Mesenchymal stem cell (in vitro differentiated cells and primary cell): ENCODE measurements around the gene GNG2.

ENCODE experiments used
- DNase-seq: peaks from one replicate; pipeline ENCODE4 v3.0.0-alpha.2; 2013
- H2AFZ ChIP-seq: one replicate; pipeline ENCODE4 v1.6.1; 2013; ENCODE audit warnings: low read depth, mild to moderate bottlenecking, control low read depth, inconsistent platforms, low read length, moderate library complexity
- H2AK5ac ChIP-seq: 2 replicates; pipeline ENCODE4 v1.6.1; 2013; ENCODE audit warnings: low read length, moderate library complexity, mild to moderate bottlenecking, inconsistent platforms; ENCODE audit not compliant: severe bottlenecking
- H2BK120ac ChIP-seq: one replicate; pipeline ENCODE4 v1.6.1; 2013; ENCODE audit warnings: low read depth, mild to moderate bottlenecking, inconsistent platforms, low read length, moderate library complexity
- H2BK12ac ChIP-seq, 2 experiments: one replicate each; pipeline ENCODE4 v1.6.1; 2013; ENCODE audit warnings: inconsistent platforms in 2 of 2, low read length in 2 of 2, mild to moderate bottlenecking in 2 of 2, moderate library complexity in 2 of 2, control low read depth in 1 of 2
- H2BK15ac ChIP-seq: one replicate; pipeline ENCODE4 v1.6.1; 2013; ENCODE audit warnings: mild to moderate bottlenecking, low read depth, inconsistent platforms; ENCODE audit not compliant: poor library complexity, severe bottlenecking
- H2BK5ac ChIP-seq: 2 replicates; pipeline ENCODE4 v1.6.1; 2013; ENCODE audit warnings: low read depth, mild to moderate bottlenecking, low read length, control low read depth, inconsistent platforms; ENCODE audit not compliant: poor library complexity, severe bottlenecking
- H3K14ac ChIP-seq, 2 experiments: one replicate each; pipeline ENCODE4 v1.6.1; 2013; ENCODE audit warnings: inconsistent platforms in 2 of 2, low read length in 2 of 2, control low read depth in 1 of 2, mild to moderate bottlenecking in 1 of 2, moderate library complexity in 1 of 2
- H3K18ac ChIP-seq, 2 experiments: one replicate each; pipeline ENCODE4 v1.6.1; 2013; ENCODE audit warnings: inconsistent platforms in 2 of 2, low read length in 2 of 2, control low read depth in 1 of 2, low read depth in 1 of 2, mild to moderate bottlenecking in 1 of 2
- H3K23ac ChIP-seq, 2 experiments: one replicate each; pipeline ENCODE4 v1.6.1; 2013; ENCODE audit warnings: inconsistent platforms in 2 of 2, low read length in 2 of 2, mild to moderate bottlenecking in 2 of 2, moderate library complexity in 2 of 2, control low read depth in 1 of 2
- H3K27ac ChIP-seq: 2 replicates; pipeline ENCODE4 v1.5.1; 2013; ENCODE audit warnings: mild to moderate bottlenecking, moderate library complexity, low read length, control low read depth, inconsistent platforms; ENCODE audit not compliant: poor library complexity, severe bottlenecking
- H3K27me3 ChIP-seq, 2 experiments: 2 replicates each; pipeline versions ENCODE4 v1.6.1 to v1.7.0; 2013; ENCODE audit warnings: low read length in 2 of 2, mild to moderate bottlenecking in 2 of 2, moderate library complexity in 2 of 2, control low read depth in 1 of 2, inconsistent platforms in 1 of 2; ENCODE audit not compliant: control insufficient read depth in 1 of 2, insufficient read depth in 1 of 2
- H3K36me3 ChIP-seq, 2 experiments: 2 replicates each; pipeline versions ENCODE4 v1.6.1 to v1.7.0; 2013; ENCODE audit warnings: low read length in 2 of 2, control low read depth in 1 of 2, inconsistent platforms in 1 of 2, low read depth in 1 of 2, mild to moderate bottlenecking in 1 of 2; ENCODE audit not compliant: insufficient read depth in 2 of 2, control insufficient read depth in 1 of 2
- H3K4ac ChIP-seq, 2 experiments: one replicate each; pipeline ENCODE4 v1.6.1; 2013; ENCODE audit warnings: inconsistent platforms in 2 of 2, low read length in 2 of 2, mild to moderate bottlenecking in 2 of 2, moderate library complexity in 2 of 2, control low read depth in 1 of 2, low read depth in 1 of 2
- H3K4me1 ChIP-seq: 2 replicates; pipeline ENCODE4 v1.6.1; 2013; ENCODE audit warnings: low read depth, low read length, control low read depth; ENCODE audit not compliant: control insufficient read depth, insufficient read depth
- H3K4me2 ChIP-seq: 2 replicates; pipeline ENCODE4 v1.6.1; 2013; ENCODE audit warnings: low read length, mild to moderate bottlenecking, inconsistent platforms; ENCODE audit not compliant: poor library complexity, severe bottlenecking
- H3K4me3 ChIP-seq, 2 experiments: 2 replicates each; pipeline versions ENCODE4 v1.5.1 to v1.7.0; 2013; ENCODE audit warnings: low read length in 2 of 2, mild to moderate bottlenecking in 2 of 2, control low read depth in 1 of 2, low read depth in 1 of 2; ENCODE audit not compliant: insufficient read depth in 1 of 2
- H3K79me1 ChIP-seq: replicated peaks from 2 replicates; pipeline ENCODE4 v1.6.1; 2013; ENCODE audit warnings: mild to moderate bottlenecking, control low read depth, low read length, inconsistent platforms; ENCODE audit not compliant: poor library complexity, severe bottlenecking
- H3K9ac ChIP-seq: 2 replicates; pipeline ENCODE4 v1.7.0; 2013; ENCODE audit warnings: mild to moderate bottlenecking, low read length, moderate library complexity
- H3K9me3 ChIP-seq: 2 replicates; pipeline ENCODE4 v1.7.0; 2013; ENCODE audit warnings: mild to moderate bottlenecking, low read length; ENCODE audit not compliant: control insufficient read depth
- H4K8ac ChIP-seq: one replicate; pipeline ENCODE4 v1.6.1; 2013; ENCODE audit warnings: inconsistent platforms, mild to moderate bottlenecking, low read length, moderate library complexity
- H4K91ac ChIP-seq: one replicate; pipeline ENCODE4 v1.6.1; 2013; ENCODE audit warnings: mild to moderate bottlenecking, low read length, inconsistent platforms
- WGBS: methylation state at CpG from one replicate; pipeline ENCODE4 v1.1.7; 2013; ENCODE audit warnings: mixed read lengths; 5-methylcytosine and 5-hydroxymethylcytosine counted together

The GNG2 gene

GRCh38 chr14:52006361-52006760, 145.9 kb downstream of the GNG2 start:
- no peak overlapping the region for H2BK15ac ChIP-seq
- no peak overlapping the region for H3K23ac ChIP-seq
- no peak overlapping the region for H2BK120ac ChIP-seq
- H3K27me3 ChIP-seq, result no peaks in the 10 kb centered on the region
- H3K4me3 ChIP-seq, result no peak overlapping the region
- H2BK5ac ChIP-seq, result no peak overlapping the region
- H3K4ac ChIP-seq, result no peak overlapping the region
- H3K36me3 ChIP-seq, result peaks cover 24 to 99% of the 10 kb centered on the region in 2 experiments
- no peak for DNase-seq
- H2BK12ac ChIP-seq, result no peak overlapping the region
- H3K18ac ChIP-seq, result no peak overlapping the region
- 98% methylated on average over 3 of the region's 3 CpGs for WGBS
- no peak overlapping the region for H3K27ac ChIP-seq
- no peak overlapping the region for H2AK5ac ChIP-seq
- H4K8ac ChIP-seq, result no peak overlapping the region
- H3K14ac ChIP-seq, result no peak overlapping the region
- no peak overlapping the region for H4K91ac ChIP-seq
- no peaks in the 10 kb centered on the region for H3K9me3 ChIP-seq
- no peak overlapping the region for H2AFZ ChIP-seq
- peaks cover 17% of the 10 kb centered on the region for H3K79me1 ChIP-seq
- no peak overlapping the region for H3K4me2 ChIP-seq
- no peak overlapping the region for H3K9ac ChIP-seq
- H3K4me1 ChIP-seq, result no peaks in the 10 kb centered on the region

DNA sequence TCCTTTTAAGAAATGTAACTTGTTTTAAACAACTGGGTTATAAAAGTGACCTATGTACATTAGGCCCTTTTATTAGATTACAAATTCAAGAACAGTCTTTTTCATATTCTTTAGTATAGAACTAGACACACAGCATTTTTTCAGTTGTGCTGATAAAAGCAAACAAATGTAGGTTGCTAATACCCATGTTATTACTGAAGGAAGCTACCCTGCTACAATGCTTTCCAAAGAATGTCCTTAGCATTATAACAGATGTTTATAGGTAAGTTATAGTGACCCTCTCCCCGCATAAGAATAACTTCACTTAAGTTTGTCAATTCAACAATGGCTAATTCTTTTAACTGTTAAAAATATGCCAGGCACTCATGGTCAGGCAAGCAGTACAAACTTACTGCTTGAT, 146.8 kb downstream of the GNG2 start:
- H3K9ac ChIP-seq, result no peak overlapping the region
- H3K4me2 ChIP-seq, result no peak overlapping the region
- H3K18ac ChIP-seq, result no peak overlapping the region
- H3K9me3 ChIP-seq, result no peaks in the 10 kb centered on the region
- DNase-seq, result no peak
- H2BK15ac ChIP-seq, result no peak overlapping the region
- H3K27me3 ChIP-seq, result no peaks in the 10 kb centered on the region
- H3K79me1 ChIP-seq, result peaks cover 16% of the 10 kb centered on the region
- peaks cover 26 to 99% of the 10 kb centered on the region in 2 experiments for H3K36me3 ChIP-seq
- H3K4me3 ChIP-seq, result no peak overlapping the region
- no peak overlapping the region for H2AK5ac ChIP-seq
- no peak overlapping the region for H3K14ac ChIP-seq
- 100% methylated on average over 1 of the region's 1 CpG for WGBS
- H2BK5ac ChIP-seq, result no peak overlapping the region
- no peak overlapping the region for H3K27ac ChIP-seq
- H4K8ac ChIP-seq, result no peak overlapping the region
- no peak overlapping the region for H2BK12ac ChIP-seq
- H3K4ac ChIP-seq, result no peak overlapping the region
- H2BK120ac ChIP-seq, result no peak overlapping the region
- H2AFZ ChIP-seq, result no peak overlapping the region
- no peak overlapping the region for H3K23ac ChIP-seq
- no peaks in the 10 kb centered on the region for H3K4me1 ChIP-seq
- no peak overlapping the region for H4K91ac ChIP-seq

GRCh38 chr14:52007637-52008036, 147.2 kb downstream of the GNG2 start:
- Histone ChIP-seq H3K14ac (no peak overlapping the region), H3K27me3 (no peaks in the 10 kb centered on the region), H3K36me3 (peaks cover 22 to 97% of the 10 kb centered on the region in 2 experiments), H3K4me3 (no peak overlapping the region), H3K4me1 (peaks cover under 1% of the 10 kb centered on the region), H3K9me3 (no peaks in the 10 kb centered on the region), H2BK5ac (no peak overlapping the region), H3K4ac (no peak overlapping the region), H2BK120ac (no peak overlapping the region), H3K4me2 (no peak overlapping the region), H3K9ac (no peak overlapping the region), H3K27ac (no peak overlapping the region), H2BK12ac (no peak overlapping the region), H2AK5ac (no peak overlapping the region), H3K23ac (no peak overlapping the region), H2AFZ (no peak overlapping the region), H4K91ac (no peak overlapping the region), H3K18ac (no peak overlapping the region), H4K8ac (no peak overlapping the region), H2BK15ac (no peak overlapping the region), H3K79me1 (peaks cover 15% of the 10 kb centered on the region)
- no CpG with 5 or more reads among the region's 1 CpG for WGBS
- no peak for DNase-seq

GRCh38 chr14:52008136-52008535, 147.7 kb downstream of the GNG2 start:
- Histone ChIP-seq H3K9me3 (no peaks in the 10 kb centered on the region), H3K4me3 (no peak overlapping the region), H3K27me3 (no peaks in the 10 kb centered on the region), H2BK5ac (no peak overlapping the region), H3K36me3 (peaks cover 21 to 93% of the 10 kb centered on the region in 2 experiments), H4K8ac (no peak overlapping the region), H3K9ac (no peak overlapping the region), H3K4ac (no peak overlapping the region), H3K4me1 (peaks cover 2% of the 10 kb centered on the region), H3K79me1 (peaks cover 13% of the 10 kb centered on the region), H3K14ac (no peak overlapping the region), H3K23ac (no peak overlapping the region), H3K18ac (no peak overlapping the region), H3K27ac (no peak overlapping the region), H3K4me2 (no peak overlapping the region), H4K91ac (no peak overlapping the region), H2BK120ac (no peak overlapping the region), H2AFZ (no peak overlapping the region), H2BK15ac (no peak overlapping the region), H2BK12ac (no peak overlapping the region), H2AK5ac (no peak overlapping the region)
- WGBS, result 97% methylated on average over 3 of the region's 4 CpGs
- DNase-seq, result no peak
